Measurements from ENCODE around the gene EXOSC1.
"Not testable (repeated sequence)": the region's sequence is repeated elsewhere in the genome, so short reads cannot be mapped to it uniquely, and the experiment has no call there.

The EXOSC1 gene, protein sequence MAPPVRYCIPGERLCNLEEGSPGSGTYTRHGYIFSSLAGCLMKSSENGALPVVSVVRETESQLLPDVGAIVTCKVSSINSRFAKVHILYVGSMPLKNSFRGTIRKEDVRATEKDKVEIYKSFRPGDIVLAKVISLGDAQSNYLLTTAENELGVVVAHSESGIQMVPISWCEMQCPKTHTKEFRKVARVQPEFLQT

DNA sequence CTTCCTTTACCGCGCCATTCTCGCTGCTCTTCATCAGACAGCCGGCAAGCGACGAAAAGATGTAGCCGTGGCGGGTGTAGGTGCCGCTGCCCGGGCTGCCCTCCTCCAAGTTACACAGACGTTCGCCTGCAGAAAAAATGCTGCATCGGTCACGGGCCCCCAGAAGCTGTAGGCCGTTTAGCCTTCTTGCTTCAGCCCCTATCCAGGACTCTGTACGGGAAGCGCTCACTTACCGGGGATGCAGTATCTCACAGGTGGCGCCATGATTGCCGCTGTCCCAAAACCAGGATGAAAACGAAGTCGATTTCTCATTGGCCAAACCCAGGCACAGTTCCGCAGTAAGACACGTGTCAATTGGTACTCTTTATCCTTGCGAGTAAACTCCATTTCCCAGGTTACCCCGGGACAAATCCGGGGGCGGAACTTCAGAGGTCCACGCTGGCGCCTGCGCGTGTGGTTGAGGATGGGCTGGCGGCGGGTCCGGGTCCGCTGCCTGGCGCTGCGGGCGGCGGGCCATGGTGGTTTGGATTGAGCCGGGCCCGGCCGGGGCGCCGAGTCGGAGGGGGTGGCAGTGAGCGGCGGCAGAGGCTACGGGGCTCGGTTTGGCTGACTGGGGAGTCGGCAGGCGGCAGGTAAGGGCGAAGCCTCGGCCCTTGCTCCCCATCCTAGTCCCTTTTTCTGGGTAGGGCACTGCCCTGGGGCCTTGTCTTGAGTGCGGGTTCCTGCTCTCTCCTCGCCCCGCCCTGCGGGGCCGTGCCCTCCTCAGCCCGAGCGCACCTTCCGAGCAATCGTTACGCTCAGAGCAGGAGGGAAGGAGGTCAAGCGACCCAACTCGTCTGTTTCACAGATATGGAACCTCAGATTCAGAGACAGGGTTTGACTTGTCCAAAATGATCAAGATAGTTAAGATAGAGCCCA, at the start of gene EXOSC1, which contains the start of gene ZDHHC16:
Gene EXOSC1 (minus strand): TSS at position 285 of the 918 bp plus-strand sequence. CDS start 21 bp downstream, at position 264.
Gene ZDHHC16 (plus strand): TSS at position 454 of the 918 bp plus-strand sequence. CDS start 5,501 bp downstream, outside the sequence.
- peak; percentile 93 for DNase-seq

DNA sequence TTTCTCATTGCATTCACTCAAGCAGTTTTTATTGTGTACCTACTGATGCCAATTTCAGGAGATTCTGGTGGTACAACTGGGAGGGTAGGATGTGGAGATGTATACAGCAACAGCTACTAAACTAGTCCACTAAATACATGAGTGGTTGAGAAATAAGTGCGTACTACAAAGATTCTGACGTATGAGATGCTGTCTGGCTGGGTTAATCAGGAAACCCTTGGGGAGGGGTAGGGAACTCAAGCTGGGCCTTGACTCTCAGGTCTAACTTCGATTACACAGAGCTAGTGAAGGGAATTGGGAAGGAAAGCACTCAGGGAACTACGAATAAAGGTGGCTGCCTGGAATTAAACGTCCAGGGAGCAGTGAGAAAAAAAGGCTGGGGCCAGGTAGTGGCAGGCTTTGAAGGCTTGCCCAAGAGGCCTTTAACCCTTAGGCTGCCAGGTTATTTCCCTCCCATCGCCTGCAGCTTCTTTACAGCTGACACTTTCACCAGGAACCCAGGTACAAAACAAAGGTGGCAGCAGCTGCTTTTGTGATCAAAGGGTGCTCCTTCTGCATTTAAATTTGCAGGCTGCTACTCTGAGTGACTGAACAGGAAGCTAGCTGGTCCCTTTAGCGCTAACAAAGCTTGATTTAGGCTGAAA, 49.2 kb upstream of the EXOSC1 start:
- no peak for DNase-seq

DNA sequence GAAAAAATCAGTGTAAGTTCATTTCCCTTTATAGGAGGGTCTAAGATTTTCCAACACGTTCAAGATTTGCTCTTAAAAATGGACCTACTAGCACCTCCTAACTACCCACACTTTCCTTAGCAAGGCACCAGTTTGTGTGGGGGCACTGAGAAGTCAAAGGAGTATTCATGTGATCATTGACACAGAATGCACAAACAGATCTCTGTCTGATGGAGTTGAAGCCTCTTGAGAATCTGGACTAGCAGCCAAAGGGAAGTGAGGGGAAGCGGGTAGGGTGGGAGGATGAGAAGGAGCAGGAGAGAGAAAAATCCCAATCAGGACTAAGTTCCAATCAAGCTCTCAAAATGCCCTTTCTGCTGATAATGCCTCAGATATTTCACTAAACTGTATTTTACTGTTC, 48.3 kb upstream of the EXOSC1 start:
- no peak for DNase-seq

DNA sequence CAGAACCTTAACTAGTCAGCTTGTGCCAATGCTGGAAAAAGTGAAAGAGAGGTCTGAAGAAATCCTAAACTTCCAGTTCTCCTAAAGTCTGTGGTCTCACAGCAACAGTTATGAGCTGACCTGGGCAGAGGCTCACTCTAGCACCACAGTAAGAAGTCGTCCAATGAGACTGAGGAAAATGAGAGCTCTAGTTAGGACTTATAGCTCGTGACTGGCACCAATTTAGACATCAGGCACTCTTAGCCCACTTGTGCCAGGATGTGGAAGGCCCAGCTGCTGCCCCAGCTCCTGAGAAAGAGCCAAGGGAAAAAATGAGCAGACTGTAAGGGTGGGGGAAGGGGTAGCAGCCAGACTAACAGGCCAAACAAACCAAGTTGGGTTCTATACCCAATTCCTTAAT, 44.8 kb upstream of the EXOSC1 start:
- no peak for DNase-seq

DNA sequence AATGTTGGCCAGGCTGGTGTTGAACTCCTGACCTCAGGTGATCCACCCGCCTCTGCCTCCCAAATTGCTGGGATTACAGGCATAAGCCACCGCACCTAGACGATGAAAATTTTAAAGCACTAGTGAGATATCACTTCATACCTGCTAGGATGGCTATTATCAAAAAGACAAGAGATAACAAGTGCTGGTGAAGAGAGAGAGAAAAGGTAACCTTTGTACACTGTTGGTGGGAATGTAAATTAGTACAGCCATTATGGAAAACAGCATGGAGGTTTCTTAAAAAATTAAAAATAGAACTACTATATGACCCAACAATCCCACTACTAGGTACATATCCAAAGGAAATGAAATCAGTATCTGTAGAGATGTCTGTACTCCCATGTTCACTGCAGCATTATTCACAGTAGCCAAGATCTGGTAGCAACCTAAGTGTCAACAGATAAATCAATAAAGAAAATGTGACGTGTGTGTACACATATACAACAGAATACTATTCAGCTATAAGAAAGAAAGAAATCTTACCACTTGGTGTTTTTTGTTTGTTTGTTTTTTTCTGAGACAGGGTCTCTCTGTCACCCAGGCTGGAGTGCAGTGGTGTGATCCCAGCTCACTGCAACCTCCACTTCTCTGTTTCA, 40.0 kb upstream of the EXOSC1 start:
- DNase-seq, result no peak

DNA sequence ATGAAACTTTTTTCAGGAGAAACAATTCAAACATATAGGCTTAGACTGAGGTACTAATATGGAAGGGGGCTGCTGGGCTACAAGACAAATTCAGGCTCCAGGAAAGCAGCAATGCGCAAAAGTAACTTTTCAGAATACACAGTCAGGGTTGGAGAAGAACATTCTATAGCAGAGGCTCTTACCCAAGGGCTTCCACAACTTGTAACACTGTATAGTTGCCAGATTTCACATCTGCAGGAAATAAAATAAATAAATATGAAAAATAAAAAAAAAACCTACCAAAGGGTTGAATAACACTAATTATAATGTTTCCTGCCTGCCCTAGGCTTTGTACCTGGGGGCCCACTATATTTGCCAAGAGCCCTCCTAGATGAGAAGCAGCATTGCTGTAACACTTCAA, 38.1 kb upstream of the EXOSC1 start:
- no peak for DNase-seq

DNA sequence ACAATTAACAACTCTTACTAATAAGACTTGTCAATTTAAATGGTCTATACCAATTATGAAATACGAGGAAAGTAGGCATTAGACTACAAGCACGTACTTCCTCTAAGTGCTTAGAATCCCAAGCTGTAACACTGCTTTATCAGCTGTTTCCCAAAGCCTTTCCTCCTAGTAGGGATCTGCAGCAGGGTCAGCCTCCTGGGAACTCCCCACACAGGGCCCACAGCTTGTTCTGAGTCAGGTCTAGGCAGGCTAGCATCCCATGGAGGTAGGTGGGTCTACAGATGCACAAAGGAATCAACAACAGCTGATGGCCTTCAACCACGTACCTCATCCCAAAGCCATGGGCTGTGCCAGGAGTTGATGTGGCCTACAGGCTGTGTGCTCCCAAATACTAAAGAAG, 37.7 kb upstream of the EXOSC1 start:
- no peak for DNase-seq

DNA sequence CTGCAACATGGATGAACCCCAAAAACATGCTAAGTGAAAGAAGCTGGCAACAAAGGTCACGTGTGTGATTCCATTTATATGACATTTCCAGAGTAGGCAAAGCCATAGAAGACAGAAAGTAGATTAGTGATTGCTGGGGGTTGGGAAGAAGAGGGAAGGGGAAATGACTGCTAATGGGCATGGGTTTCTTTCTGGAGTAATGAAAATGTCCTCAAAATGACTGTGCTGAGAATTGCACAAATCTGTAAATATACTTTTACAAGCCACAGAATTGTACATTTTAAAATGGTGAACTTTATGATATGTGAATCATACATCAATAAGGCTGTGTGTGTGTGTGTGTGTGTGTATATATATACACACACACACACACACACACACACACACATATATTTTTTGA, 36.6 kb upstream of the EXOSC1 start:
- no peak for DNase-seq

DNA sequence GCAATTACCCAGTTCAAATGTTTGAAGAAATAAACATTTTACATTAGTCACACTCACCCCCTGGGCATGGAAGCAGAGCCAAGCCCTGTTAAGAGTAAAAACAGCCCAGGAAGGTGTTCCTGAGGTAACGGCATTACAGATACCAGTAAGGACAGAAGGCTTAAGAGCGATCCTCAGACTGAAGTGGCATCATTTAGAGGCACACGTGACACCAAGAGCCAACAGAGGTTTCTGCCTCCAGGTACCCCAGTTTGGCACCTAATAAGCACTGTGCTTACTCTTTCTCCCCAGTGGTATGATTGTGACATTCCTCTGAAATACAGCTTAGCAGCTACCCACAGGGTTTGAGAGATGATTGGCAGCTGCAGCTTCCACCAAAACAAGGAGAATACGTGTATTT, 35.3 kb upstream of the EXOSC1 start:
- DNase-seq, result no peak

DNA sequence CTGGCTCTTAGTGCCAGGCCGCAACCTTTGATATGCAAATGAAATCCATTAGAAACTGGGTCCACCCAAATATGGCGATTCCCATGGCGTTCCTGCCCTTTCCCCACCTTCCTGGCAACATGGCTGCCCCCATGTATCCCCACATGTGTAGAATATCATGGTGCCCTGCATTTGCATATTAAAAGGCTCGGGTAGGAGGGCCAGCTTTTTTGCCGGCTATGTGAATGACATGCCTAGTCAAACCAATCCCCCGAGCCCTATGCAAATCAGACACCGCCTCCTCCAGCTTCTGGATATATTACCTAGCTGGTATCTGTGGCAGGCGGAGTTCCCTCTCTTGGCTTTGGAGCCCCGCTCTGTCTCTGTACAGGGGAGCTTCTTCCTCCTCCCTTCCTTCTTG, 34.1 kb upstream of the EXOSC1 start:
- DNase-seq, result no peak

DNA sequence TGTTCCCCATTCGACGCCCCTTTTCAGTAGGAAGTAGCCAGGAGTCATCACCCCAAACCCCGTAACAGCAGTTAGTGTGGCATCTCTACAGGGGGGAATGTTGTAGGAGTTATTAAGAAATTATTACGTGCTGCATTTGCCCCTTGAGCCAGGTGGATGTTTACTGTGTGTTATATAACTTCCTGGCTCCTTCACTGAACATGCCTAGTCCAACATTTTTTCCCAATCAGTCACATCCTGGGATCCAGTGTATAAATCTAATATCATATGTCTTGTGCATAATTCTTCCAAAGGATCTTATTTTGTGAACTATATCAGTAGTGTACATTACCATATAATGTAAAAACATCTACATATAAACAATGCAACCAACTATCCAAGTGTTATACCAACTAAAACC, 33.6 kb upstream of the EXOSC1 start:
- DNase-seq, result not testable (repeated sequence)

DNA sequence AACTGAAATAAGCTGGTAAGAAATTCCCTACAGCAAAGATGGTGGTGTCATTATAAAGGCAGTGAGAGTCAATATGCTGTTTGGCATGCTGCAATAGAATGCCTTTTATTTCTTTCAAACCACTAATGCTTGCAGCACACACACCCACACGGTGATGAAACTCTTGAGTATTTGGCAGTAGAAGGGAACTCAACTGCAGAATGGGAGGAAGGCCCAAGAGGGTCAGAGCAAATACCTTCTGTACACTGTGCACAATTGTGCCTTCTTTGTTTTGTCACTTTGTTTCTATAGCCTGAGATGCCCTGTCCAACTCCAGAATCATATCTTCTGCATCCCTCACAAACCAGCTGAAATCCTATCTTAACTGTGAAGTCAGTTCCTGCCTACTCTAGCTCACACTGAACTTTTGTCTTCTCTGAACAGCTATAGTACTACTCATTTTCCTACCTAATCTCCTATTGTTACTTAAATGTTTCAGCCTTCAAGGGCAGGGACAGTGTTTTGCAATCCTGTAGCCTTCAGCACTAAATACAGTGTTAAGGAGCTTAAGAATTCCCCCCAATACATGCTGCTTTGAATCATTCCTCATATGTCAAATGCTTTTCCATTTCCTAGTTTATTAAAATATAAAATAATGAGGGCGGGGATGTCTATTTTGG, 30.3 kb upstream of the EXOSC1 start:
- DNase-seq, result no peak

DNA sequence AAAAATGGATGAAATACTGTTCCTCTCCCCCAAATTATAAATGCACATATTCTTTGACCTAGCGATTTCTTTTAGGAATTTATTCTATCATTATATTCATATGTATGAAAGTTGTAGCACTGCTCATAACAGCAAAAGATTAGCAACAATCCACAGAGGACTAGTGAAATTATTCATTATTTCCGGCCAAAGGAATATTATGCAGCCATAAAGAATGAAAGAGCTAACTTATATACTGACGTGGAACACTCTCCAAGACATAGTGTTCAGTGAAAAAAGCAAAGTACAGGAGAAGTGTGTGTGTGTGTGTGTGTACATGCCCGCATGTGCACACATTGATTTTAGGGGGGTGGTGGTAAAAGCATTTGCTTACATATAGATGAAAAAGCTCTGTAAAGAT, 29.1 kb upstream of the EXOSC1 start:
- no peak for DNase-seq

DNA sequence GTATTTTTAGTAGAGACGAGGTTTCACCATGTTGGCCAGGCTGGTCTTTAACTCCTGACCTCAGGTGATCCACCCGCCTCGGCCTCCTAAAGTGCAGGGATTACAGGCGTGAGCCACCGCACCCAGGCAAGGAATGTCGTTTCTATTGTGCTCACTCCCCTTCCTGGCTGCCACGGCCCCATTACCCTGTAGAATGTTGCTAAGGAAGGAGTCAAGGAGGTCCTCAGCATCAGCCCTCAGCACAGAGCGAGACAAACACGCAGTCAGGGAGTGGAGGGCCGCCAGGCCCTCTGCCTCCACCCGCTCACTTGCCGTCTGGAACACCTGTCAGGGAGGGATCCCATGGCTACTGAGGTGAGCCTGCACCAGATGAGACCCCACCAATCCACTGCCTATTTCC, 23.0 kb upstream of the EXOSC1 start:
- not testable (repeated sequence) for DNase-seq

DNA sequence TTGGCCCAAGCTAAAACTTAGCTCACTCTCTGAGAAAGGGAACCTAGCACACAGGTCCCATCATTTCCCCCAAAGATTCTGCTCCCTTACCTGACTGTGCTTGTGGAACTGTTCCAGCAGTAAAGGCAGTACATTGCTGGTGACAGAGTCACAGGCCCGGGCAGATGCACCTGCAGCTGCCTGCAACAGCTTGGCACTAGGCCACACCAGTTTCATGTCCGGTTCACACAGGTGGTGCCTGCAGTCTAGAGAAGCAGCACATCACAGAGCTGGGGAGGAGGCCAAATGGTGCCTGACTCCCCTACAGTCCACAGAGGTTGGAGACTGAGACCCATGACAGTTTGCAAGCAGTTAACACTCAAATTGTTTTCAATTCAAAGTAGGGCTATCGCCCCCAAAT, 22.4 kb upstream of the EXOSC1 start:
- no peak for DNase-seq

DNA sequence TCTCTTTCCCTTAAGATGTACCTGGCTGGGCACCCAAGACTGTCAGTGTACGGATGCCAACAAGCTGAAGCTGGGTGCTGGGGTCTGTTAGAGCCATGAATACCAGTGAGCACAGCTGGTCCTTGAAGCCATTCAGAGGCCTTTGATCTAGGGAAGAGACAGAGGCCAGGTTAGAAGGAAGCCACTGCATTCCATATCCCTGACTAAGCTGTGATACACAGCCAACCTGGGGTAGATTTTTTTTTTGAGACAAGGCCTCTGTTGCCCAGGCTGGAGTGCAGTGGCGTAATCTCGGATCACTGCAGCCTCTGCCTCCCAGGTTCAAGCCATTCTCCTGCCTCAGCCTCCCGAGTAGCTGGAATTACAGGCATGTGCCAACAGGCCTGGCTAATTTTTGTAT, 20.9 kb upstream of the EXOSC1 start:
- no peak for DNase-seq

DNA sequence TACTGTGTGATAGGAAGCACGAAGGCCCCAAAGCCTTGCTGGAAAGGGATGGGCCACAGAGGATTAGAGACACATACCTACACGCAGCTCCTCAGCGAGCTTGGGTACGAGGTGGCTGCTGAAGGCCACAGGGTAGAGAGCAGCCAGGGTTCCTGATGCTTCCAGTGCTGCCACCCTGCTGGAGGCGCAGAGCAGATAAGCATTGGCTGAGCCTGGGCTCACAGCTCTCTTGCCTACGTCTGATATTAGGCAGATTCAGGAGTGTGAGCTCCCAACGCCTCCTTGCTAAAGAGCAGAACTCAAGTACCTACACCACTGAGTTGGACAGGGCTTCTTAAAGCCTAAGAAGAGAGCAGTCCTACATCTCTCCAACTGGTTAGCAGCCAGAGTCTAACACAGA, 20.2 kb upstream of the EXOSC1 start:
- DNase-seq, result no peak

DNA sequence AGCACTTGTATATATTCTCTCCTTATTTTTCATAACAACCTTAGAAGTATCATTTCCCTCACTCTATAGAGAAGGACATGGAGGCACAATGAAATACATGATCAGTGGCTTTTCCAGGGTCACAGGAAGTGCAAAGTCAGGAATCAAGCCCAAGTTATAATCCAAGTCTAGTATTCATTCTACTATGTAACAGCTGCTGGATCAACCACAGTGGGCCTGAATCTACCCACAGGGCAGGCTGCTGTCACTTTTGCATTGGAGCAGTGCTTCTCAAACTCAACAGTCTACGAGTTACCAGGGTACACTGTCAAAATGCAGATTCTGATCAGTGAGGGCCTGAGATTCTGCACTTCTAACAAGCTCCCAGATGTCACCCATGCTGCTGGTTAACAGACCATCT, 18.4 kb upstream of the EXOSC1 start:
- no peak for DNase-seq

DNA sequence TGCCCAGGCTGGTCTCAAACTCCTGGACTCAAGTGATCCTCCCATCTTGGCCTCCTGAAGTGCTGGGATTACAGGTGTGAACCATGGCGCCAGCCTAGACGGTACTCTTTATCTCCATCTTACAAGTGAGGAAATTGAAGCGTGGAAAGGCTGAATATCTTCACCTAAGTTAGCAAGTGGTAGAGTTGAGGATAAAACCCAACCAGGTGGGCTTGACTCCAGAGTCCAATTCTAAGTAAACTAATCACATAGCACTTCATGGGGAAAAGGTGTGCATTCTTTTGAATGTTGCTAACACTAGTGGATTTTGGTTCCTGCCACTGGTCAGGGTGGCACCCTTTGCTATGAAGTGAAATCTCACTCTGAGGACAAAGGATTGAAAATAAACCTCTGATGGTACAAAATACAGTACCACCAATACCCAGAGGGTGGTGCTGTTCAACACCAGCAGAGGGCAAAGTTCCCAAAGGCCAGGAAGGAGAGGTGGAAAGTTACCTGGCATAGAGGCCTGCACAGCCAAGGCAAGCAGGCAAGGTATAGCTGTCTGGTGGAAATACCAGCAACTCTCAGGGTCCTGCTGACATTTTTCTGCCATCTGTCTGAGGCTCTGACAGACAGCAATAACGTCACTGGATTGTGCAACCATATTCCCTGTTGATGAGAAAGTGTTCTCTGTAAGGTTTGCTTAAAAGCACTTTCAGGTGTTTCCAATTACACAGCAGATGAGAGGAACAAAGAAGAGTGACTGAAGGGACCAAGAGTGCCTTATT, 17.7 kb upstream of the EXOSC1 start:
- peak; percentile 40 for DNase-seq

DNA sequence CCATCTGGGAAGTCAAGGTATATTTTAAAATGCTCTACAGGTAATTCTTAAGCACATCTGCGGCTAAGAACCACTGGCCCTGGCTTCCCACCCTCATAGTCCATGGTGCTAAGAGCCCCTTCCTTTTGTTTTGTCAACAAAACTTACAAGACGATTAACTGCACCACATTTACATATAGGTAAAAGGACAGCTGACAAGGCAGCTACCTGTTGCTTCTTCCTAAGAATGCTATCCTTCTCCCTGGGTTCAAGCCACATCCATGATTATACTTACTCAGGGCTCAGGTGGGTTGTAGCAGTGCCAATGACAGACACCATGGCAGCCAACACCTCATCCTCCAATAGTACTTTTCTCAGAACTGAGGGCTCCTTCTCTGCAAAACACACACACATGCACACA, 16.5 kb upstream of the EXOSC1 start:
- no peak for DNase-seq

DNA sequence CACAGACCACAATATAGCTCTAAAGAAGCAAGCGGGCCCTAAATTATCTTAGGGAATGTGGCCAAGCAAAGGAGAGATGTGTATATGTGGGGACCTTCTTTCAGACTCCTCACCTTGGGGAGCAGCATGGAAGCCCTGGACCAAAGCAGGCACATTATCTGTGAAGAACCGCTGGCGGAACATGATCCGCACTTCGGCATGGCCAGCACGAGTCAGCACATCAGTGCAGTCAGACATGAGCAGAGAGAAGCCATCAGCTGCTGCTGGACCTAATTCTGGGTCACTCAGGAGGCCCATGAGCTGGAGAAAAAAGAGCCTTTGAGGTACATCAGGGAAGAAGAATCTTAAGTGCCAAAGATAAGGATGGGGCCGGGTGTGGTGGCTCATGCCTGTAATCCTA, 14.1 kb upstream of the EXOSC1 start:
- no peak for DNase-seq

DNA sequence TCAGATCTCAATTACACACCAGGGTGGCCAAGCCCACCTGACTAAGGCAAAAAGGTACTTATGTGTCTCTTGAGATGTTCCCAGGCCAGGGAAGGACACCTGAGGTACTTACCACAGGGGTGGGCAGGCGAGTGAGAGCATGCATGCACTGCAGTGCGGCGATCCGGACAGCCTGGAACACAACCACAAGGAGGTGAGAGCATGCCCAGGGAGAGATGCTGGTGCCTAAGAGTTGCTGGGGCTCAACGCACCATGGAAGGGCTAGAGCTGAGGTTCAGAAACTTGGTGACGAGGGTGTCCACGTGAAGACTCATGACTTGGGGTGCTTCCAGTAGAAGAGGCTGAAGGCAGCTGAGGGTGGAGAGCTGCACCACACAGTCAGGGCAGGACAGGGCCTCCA, 13.3 kb upstream of the EXOSC1 start:
- no peak for DNase-seq

Data from stimulated activated CD8-positive, alpha-beta memory T cell treated with anti-CD3 and anti-CD28 coated beads, Interleukin-4, amount 100 ng/mL, for 48 hours (primary cell).